GM23248 (cell line): ENCODE results near the gene LRRC9.

Experiments used
- EZH2 ChIP-seq: fragments of 200-600 bp; sonication (generic); IDR thresholded peaks from 2 replicates; pipeline ENCODE4 v1.6.1; 2018; ENCODE audit warnings: antibody characterized with exemption, mild to moderate bottlenecking; ENCODE audit not compliant: insufficient read depth, poor library complexity, severe bottlenecking
- EZH2phosphoT487 ChIP-seq: fragments of 200-600 bp; sonication (generic); IDR thresholded peaks from 2 replicates; pipeline ENCODE4 v1.6.1; 2018; ENCODE audit warnings: antibody characterized with exemption, moderate library complexity, mild to moderate bottlenecking, low read depth; ENCODE audit not compliant: insufficient read depth

GRCh38 chr14:59959668-59960067 is 39.7 kb downstream of the LRRC9 start:
- TF ChIP-seq EZH2phosphoT487 (no peak), EZH2 (no peak)
